OCI-LY1 (cell line): ENCODE results near the gene PFKFB1.

Experiments used
- EZH2 ChIP-seq: fragments of 200-600 bp; sonication (generic), shearing (Covaris generic); IDR thresholded peaks from 2 replicates; pipeline ENCODE4 v1.8.0; 2017; ENCODE audit warnings: borderline replicate concordance, mixed run types, mild to moderate bottlenecking, antibody characterized with exemption, low read length, moderate library complexity, mixed read lengths
- TF ChIP-seq, protein P1 (sequence below): fragments of 200-600 bp; sonication (generic), shearing (Covaris generic); IDR thresholded peaks from 2 replicates; pipeline ENCODE4 v1.5.1; 2017; ENCODE audit warnings: mild to moderate bottlenecking, antibody characterized with exemption, low read length, moderate library complexity, mixed read lengths

DNA sequence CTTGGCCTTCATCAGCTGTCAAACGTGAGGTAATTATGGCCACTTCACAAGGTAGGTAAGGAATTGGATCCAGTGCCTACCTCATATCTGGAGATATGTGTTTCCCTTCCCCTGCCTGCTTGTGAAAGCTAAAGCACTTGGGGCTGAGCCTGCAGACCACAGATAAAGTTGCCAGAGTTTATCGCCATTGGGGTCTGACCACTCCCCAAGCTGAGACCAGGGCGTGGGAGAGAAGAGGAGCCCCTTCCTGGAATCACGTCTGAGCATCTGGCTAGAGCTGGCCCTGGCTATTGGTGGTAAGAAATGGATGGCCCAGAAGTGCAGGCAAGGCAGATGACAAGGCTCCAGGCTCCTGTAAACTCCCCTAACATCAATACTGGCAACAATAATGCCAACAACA is 34.1 kb upstream of the PFKFB1 start:
- TF ChIP-seq, protein P1, sequence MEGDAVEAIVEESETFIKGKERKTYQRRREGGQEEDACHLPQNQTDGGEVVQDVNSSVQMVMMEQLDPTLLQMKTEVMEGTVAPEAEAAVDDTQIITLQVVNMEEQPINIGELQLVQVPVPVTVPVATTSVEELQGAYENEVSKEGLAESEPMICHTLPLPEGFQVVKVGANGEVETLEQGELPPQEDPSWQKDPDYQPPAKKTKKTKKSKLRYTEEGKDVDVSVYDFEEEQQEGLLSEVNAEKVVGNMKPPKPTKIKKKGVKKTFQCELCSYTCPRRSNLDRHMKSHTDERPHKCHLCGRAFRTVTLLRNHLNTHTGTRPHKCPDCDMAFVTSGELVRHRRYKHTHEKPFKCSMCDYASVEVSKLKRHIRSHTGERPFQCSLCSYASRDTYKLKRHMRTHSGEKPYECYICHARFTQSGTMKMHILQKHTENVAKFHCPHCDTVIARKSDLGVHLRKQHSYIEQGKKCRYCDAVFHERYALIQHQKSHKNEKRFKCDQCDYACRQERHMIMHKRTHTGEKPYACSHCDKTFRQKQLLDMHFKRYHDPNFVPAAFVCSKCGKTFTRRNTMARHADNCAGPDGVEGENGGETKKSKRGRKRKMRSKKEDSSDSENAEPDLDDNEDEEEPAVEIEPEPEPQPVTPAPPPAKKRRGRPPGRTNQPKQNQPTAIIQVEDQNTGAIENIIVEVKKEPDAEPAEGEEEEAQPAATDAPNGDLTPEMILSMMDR = no peak
- TF ChIP-seq EZH2 = no peak
